Panc1 (cell line): Measurements from ENCODE around the gene EYS. TPM values are rescaled to one million over a fixed set of nuclear protein-coding genes. Genes with fewer than 3 reads are reported as not detected.

Source experiments
- ATAC-seq: fragments of 200-7000 bp; cut with Tn5 transposase; 2 replicates; pipeline ENCODE4 v1.9.1; 2020; ENCODE audit warnings: mild to moderate bottlenecking, moderate library complexity
- BruUV-seq: library from RNA; stranded (reverse); fragments of 400-500 nt; replicated peaks from 2 replicates; lab custom pipeline; 2021; lab: Mats Ljungman, UMichigan
- CTCF ChIA-PET: fragments of 300-600 bp; sonication (Branson Sonifier 250); formaldehyde crosslinking; loops from one replicate; lab custom pipeline; 2022; ENCODE audit warnings: antibody characterized with exemption; lab: Charles Lee
- POLR2A ChIA-PET: fragments of 300-600 bp; sonication (Branson Sonifier 250); formaldehyde crosslinking; loops from one replicate; lab custom pipeline; 2022; ENCODE audit warnings: antibody characterized with exemption; lab: Charles Lee
- DNase-seq: peaks from one replicate; pipeline ENCODE4 v3.0.0-alpha.2; 2010; ENCODE audit warnings: low read depth, low spot score
- H3K27ac ChIP-seq: 2 replicates; pipeline ENCODE4 v1.5.1; 2011; ENCODE audit warnings: mild to moderate bottlenecking, low read length, inconsistent platforms
- H3K27me3 ChIP-seq: fragments of 200-500 bp; sonication (Bioruptor generic); 2 replicates; pipeline ENCODE4 v1.6.0; 2014; ENCODE audit warnings: low read length, inconsistent platforms; ENCODE audit not compliant: control insufficient read depth, insufficient read depth
- H3K36me3 ChIP-seq: fragments of 200-500 bp; sonication (Bioruptor generic); 2 replicates; pipeline ENCODE4 v1.5.1; 2014; ENCODE audit warnings: inconsistent platforms, mild to moderate bottlenecking, low read length, moderate library complexity; ENCODE audit not compliant: control insufficient read depth, insufficient read depth
- H3K4me1 ChIP-seq: 2 replicates; pipeline ENCODE4 v1.5.1; 2011; ENCODE audit warnings: inconsistent platforms, mild to moderate bottlenecking, low read length, moderate library complexity; ENCODE audit not compliant: control insufficient read depth, insufficient read depth
- H3K4me3 ChIP-seq, 2 experiments: 2 replicates each; pipeline ENCODE4 v1.5.1; 2011 to 2012; ENCODE audit warnings: low read depth in 2 of 2, low read length in 2 of 2, mild to moderate bottlenecking in 2 of 2, inconsistent platforms in 1 of 2, moderate library complexity in 1 of 2
- H3K9me3 ChIP-seq: fragments of 200-500 bp; sonication (Bioruptor generic); 2 replicates; pipeline ENCODE4 v1.5.1; 2014; ENCODE audit warnings: low read depth, mild to moderate bottlenecking, inconsistent platforms, low read length, moderate library complexity; ENCODE audit not compliant: control insufficient read depth, insufficient read depth
- CTCF ChIP-seq: fragments of 450-650 bp; IDR thresholded peaks from 2 replicates; pipeline ENCODE4 v1.5.1; 2017; ENCODE audit warnings: mild to moderate bottlenecking
- POLR2AphosphoS5 ChIP-seq: IDR thresholded peaks from 2 replicates; pipeline ENCODE4 v1.6.1; 2012; ENCODE audit warnings: mild to moderate bottlenecking, low read depth, low read length, moderate library complexity
- REST ChIP-seq, 2 experiments: IDR thresholded peaks; 2 replicates each; pipeline ENCODE4 v1.6.1; 2011 to 2012; ENCODE audit warnings: low read depth in 2 of 2, control low read depth in 1 of 2, low read length in 1 of 2, mild to moderate bottlenecking in 1 of 2, moderate library complexity in 1 of 2; ENCODE audit not compliant: insufficient read depth in 1 of 2
- SIN3A ChIP-seq: IDR thresholded peaks from 2 replicates; pipeline ENCODE4 v1.6.1; 2012; ENCODE audit warnings: low read depth, mild to moderate bottlenecking, low read length, moderate library complexity, borderline replicate concordance; ENCODE audit not compliant: insufficient read depth
- TCF7L2 ChIP-seq: IDR thresholded peaks from 2 replicates; pipeline ENCODE4 v1.6.1; 2011; ENCODE audit warnings: mild to moderate bottlenecking, low read depth, low read length, inconsistent platforms
- in situ Hi-C: cut with HindIII; loops from 2 replicates; pipeline ENCODE4 v1.10.0; 2016; ENCODE audit warnings: low sequenced_read_pairs, low pct_unique_long_range_greater_than_20kb
- intact Hi-C: fragments of 100-400 bp; cut with micrococcal nuclease; formaldehyde crosslinking; loops from one replicate; pipeline ENCODE4 v1.10.0; 2022; ENCODE audit not compliant: unreplicated experiment
- total RNA-seq: library from RNA; stranded (reverse); gene quantifications from one replicate; pipeline ENCODE4 v1.2.1, GENCODE V29; 2021; ENCODE audit not compliant: unreplicated experiment

Gene EYS
- total RNA-seq, 1 experiment from 2014 or later = not detected

GRCh38 chr6:63676412-63677114, 2030.5 kb downstream of the EYS start:
- intact Hi-C loops = no loop called here
- no peak for ATAC-seq
- BruUV-seq = no TSS peak

GRCh38 chr6:63675138-63675537, 2031.9 kb downstream of the EYS start:
- no TSS peak for BruUV-seq
- CTCF ChIA-PET = no interaction called here
- intact Hi-C loops = no loop called here

More at GRCh38 chr6:63676412-63677114, 2030.5 kb downstream of the EYS start:
- no peak for TF ChIP-seq TCF7L2
- no peak for TF ChIP-seq CTCF
- TF ChIP-seq SIN3A = no peak
- no peak for TF ChIP-seq POLR2AphosphoS5
- TF ChIP-seq REST (IDR thresholded peaks at IDR 0.05; ENCODE audit: insufficient read depth in 1 of 2, low read depth in 2 of 2, low read length in 1 of 2) = no peak
- H3K27ac ChIP-seq = no peak overlapping the region
- in situ Hi-C loops = no loop called here
- H3K36me3 ChIP-seq = no peaks in the 10 kb centered on the region
- H3K9me3 ChIP-seq = no peaks in the 10 kb centered on the region
- DNase-seq = no peak
- POLR2A ChIA-PET = no interaction called here
- CTCF ChIA-PET = no interaction called here
- H3K4me1 ChIP-seq = no peaks in the 10 kb centered on the region
- H3K27me3 ChIP-seq = no peaks in the 10 kb centered on the region
- H3K4me3 ChIP-seq = no peak overlapping the region

More at GRCh38 chr6:63675138-63675537, 2031.9 kb downstream of the EYS start:
- H3K36me3 ChIP-seq = no peaks in the 10 kb centered on the region
- no peak overlapping the region for H3K4me3 ChIP-seq
- H3K9me3 ChIP-seq = no peaks in the 10 kb centered on the region
- no peak for TF ChIP-seq POLR2AphosphoS5
- TF ChIP-seq CTCF = no peak
- TF ChIP-seq SIN3A = no peak
- TF ChIP-seq REST (IDR thresholded peaks at IDR 0.05; ENCODE audit: insufficient read depth in 1 of 2, low read depth in 2 of 2, low read length in 1 of 2) = no peak
- no peak for TF ChIP-seq TCF7L2
- ATAC-seq (no peak), DNase-seq (no peak)
- H3K27ac ChIP-seq = no peak overlapping the region
- in situ Hi-C loops = no loop called here
- no peaks in the 10 kb centered on the region for H3K27me3 ChIP-seq
- POLR2A ChIA-PET = no interaction called here
- peaks cover 8% of the 10 kb centered on the region; the same call in 1 of the 2 replicates for H3K4me1 ChIP-seq
